ENCODE data around the gene PDSS2. TPM values are rescaled to one million over a fixed set of nuclear protein-coding genes. Genes with fewer than 3 reads are reported as not detected.

Gene PDSS2
- total and polyA plus RNA-seq, 9 of the 15 experiments (the other 6 are each of a cell fraction or from before 2014, with no cell fraction given), result 5.8 to 21.1 (median 12.0) TPM

- ChIA-PET CTCF (ENCODE audit: low intra/inter-chr PET ratio) (no interaction called here), POLR2A (interaction anchor here (0.6 to 1.0 kb wide), 5 partner anchors 9 to 79 kb away, joined by 3 to 5 read pairs (median 3); no protein-coding TSS in a partner anchor)
- BruUV-seq (replicated peaks), result no TSS peak
- TF ChIP-seq LARP7 (IDR thresholded peaks at IDR 0.05), result no peak
- no peak for TF ChIP-seq TCF15 (CRISPR knock-in tag; IDR thresholded peaks at IDR 0.05)
- no peak for TF ChIP-seq NR2F6 (CRISPR knock-in tag; IDR thresholded peaks at IDR 0.05)
- TF ChIP-seq, protein P1, sequence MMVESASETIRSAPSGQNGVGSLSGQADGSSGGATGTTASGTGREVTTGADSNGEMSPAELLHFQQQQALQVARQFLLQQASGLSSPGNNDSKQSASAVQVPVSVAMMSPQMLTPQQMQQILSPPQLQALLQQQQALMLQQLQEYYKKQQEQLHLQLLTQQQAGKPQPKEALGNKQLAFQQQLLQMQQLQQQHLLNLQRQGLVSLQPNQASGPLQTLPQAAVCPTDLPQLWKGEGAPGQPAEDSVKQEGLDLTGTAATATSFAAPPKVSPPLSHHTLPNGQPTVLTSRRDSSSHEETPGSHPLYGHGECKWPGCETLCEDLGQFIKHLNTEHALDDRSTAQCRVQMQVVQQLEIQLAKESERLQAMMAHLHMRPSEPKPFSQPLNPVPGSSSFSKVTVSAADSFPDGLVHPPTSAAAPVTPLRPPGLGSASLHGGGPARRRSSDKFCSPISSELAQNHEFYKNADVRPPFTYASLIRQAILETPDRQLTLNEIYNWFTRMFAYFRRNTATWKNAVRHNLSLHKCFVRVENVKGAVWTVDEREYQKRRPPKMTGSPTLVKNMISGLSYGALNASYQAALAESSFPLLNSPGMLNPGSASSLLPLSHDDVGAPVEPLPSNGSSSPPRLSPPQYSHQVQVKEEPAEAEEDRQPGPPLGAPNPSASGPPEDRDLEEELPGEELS (CRISPR knock-in tag; IDR thresholded peaks at IDR 0.05; ENCODE audit: borderline replicate concordance), result no peak
- TF ChIP-seq, protein P2, sequence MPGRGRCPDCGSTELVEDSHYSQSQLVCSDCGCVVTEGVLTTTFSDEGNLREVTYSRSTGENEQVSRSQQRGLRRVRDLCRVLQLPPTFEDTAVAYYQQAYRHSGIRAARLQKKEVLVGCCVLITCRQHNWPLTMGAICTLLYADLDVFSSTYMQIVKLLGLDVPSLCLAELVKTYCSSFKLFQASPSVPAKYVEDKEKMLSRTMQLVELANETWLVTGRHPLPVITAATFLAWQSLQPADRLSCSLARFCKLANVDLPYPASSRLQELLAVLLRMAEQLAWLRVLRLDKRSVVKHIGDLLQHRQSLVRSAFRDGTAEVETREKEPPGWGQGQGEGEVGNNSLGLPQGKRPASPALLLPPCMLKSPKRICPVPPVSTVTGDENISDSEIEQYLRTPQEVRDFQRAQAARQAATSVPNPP (IDR thresholded peaks at IDR 0.05; ENCODE audit: borderline replicate concordance, insufficient read depth, insufficient read length), result no peak
- TF ChIP-seq PRPF4 (IDR thresholded peaks at IDR 0.05; ENCODE audit: insufficient read depth, low read depth, low read length, poor library complexity, severe bottlenecking), result no peak
- TF ChIP-seq, protein P3, sequence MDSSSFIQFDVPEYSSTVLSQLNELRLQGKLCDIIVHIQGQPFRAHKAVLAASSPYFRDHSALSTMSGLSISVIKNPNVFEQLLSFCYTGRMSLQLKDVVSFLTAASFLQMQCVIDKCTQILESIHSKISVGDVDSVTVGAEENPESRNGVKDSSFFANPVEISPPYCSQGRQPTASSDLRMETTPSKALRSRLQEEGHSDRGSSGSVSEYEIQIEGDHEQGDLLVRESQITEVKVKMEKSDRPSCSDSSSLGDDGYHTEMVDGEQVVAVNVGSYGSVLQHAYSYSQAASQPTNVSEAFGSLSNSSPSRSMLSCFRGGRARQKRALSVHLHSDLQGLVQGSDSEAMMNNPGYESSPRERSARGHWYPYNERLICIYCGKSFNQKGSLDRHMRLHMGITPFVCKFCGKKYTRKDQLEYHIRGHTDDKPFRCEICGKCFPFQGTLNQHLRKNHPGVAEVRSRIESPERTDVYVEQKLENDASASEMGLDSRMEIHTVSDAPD (CRISPR knock-in tag; IDR thresholded peaks at IDR 0.05), result no peak
- TF ChIP-seq ZKSCAN1 (IDR thresholded peaks at IDR 0.05; ENCODE audit: low read depth, low read length), result no peak
- TF ChIP-seq ZNF449 (CRISPR knock-in tag; IDR thresholded peaks at IDR 0.05), result no peak
- no peak for TF ChIP-seq PURB (CRISPR knock-in tag; IDR thresholded peaks at IDR 0.05; ENCODE audit: low read depth)
- TF ChIP-seq, protein P4, sequence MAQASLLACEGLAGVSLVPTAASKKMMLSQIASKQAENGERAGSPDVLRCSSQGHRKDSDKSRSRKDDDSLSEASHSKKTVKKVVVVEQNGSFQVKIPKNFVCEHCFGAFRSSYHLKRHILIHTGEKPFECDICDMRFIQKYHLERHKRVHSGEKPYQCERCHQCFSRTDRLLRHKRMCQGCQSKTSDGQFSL (CRISPR knock-in tag; IDR thresholded peaks at IDR 0.05), result no peak
- TF ChIP-seq, protein P4 (tag; IDR thresholded peaks at IDR 0.05), result no peak
- TF ChIP-seq ZNF766 (CRISPR knock-in tag; conservative IDR thresholded peaks at IDR 0.05), result no peak
Measured at GRCh38 chr6:107293350-107293749, 166.0 kb downstream of the PDSS2 start.

More at GRCh38 chr6:107293350-107293749, 166.0 kb downstream of the PDSS2 start:
- Histone ChIP-seq H3K27me3 (ENCODE audit: control insufficient read depth in 2 of 2, insufficient read depth in 2 of 2, low read length in 2 of 2) (no peaks in the 10 kb centered on the region), H3K4me2 (ENCODE audit: insufficient read depth, low read length) (peak overlapping the region; percentile 59; the same call in 1 of the 2 replicates), H3K9ac (ENCODE audit: insufficient read depth in 1 of 2, low read depth in 2 of 2, low read length in 2 of 2) (no peak overlapping the region; a peak in 1 of 4 replicates), H3K79me2 (ENCODE audit: control insufficient read depth, insufficient read depth, low read length) (no peaks in the 10 kb centered on the region; the same call in 2 of the 3 replicates), H3K9me3 (replicated peaks; ENCODE audit: control insufficient read depth, insufficient read depth, low read depth, low read length) (no peaks in the 10 kb centered on the region), H3K4me1 (replicated peaks in 1 of 2; ENCODE audit: control insufficient read depth in 2 of 2, insufficient read depth in 2 of 2, low read length in 2 of 2) (peaks cover 8 to 17% of the 10 kb centered on the region in 2 experiments), H3K36me3 (ENCODE audit: control insufficient read depth, insufficient read depth, low read length) (no peaks in the 10 kb centered on the region), H3K9me1 (ENCODE audit: control insufficient read depth, insufficient read depth, low read length) (no peaks in the 10 kb centered on the region), H2AFZ (ENCODE audit: low read depth, low read length) (no peak overlapping the region), H3K4me3 (no peak overlapping the region), H3K27ac (ENCODE audit: extremely low read depth, low read depth, low read length) (no peak overlapping the region), H4K20me1 (replicated peaks; ENCODE audit: control insufficient read depth, insufficient read depth, low read length) (no peaks in the 10 kb centered on the region)
- WGBS (ENCODE audit: insufficient coverage, low coverage, missing lambda C conversion rate), result 5% methylated on average over 4 of the region's 4 CpGs
- intact Hi-C loops (cut with micrococcal nuclease) (no loop called here), in situ Hi-C loops (cut with MboI) (no loop called here)
- DNase-seq (ENCODE audit: extremely low read depth in 1 of 4, low spot score in 3 of 4) (no peak), FAIRE-seq (no peak), ATAC-seq (peak; percentile 25; the same call in 2 of the 3 replicates)
